ENCODE measurements around the gene AQP12A.

GRCh38 chr2:240707821-240708220, 16.2 kb downstream of the AQP12A start:
- TF ChIP-seq CTCF (IDR thresholded peaks at IDR 0.05) (no peak), POLR2AphosphoS5 (IDR thresholded peaks at IDR 0.05) (no peak), POLR2A (IDR thresholded peaks at IDR 0.05) (no peak)

All from stomach (tissue), 4 donors.